Hematopoietic multipotent progenitor cell treated with erythropoietin and hydrocortisone succinate and interleukin-3 and kit ligand, for 15 days (in vitro differentiated cells): ENCODE data around the gene WHAMM.
"Not testable (repeated sequence)": the region's sequence is repeated elsewhere in the genome, so short reads cannot be mapped to it uniquely, and the experiment has no call there.

ENCODE experiments used
- DNase-seq: peaks from one replicate; pipeline ENCODE4 v3.0.0-alpha.2; 2015; ENCODE audit warnings: low spot score

The WHAMM gene

GRCh38 chr15:82865981-82866380 is 56.6 kb downstream of the WHAMM start:
- DNase-seq = not testable (repeated sequence)

- no peak for DNase-seq
Measured at GRCh38 chr15:82870727-82871320, 61.4 kb downstream of the WHAMM start.

GRCh38 chr15:82871358-82871757 is 61.9 kb downstream of the WHAMM start:
- no peak for DNase-seq

GRCh38 chr15:82871832-82872484 is 62.5 kb downstream of the WHAMM start:
- no peak for DNase-seq

- DNase-seq = no peak
Measured at GRCh38 chr15:82873000-82873680, 63.7 kb downstream of the WHAMM start.

GRCh38 chr15:82874267-82874666 is 64.8 kb downstream of the WHAMM start:
- no peak for DNase-seq

GRCh38 chr15:82874961-82875360 is 65.5 kb downstream of the WHAMM start:
- no peak for DNase-seq

- DNase-seq = no peak
Measured at GRCh38 chr15:82875411-82876003, 66.1 kb downstream of the WHAMM start.

- DNase-seq = no peak
Measured at GRCh38 chr15:82877825-82878224, 68.4 kb downstream of the WHAMM start.

GRCh38 chr15:82878325-82878724 is 68.9 kb downstream of the WHAMM start:
- no peak for DNase-seq

- no peak for DNase-seq
Measured at GRCh38 chr15:82880704-82881103, 71.3 kb downstream of the WHAMM start.

GRCh38 chr15:82881747-82882146 is 72.3 kb downstream of the WHAMM start:
- DNase-seq = no peak

- no peak for DNase-seq
Measured at GRCh38 chr15:82882273-82882928, 73.0 kb downstream of the WHAMM start.
